HL-60 (cell line): ENCODE measurements around the gene LDAH.
"Not testable (repeated sequence)": the region's sequence is repeated elsewhere in the genome, so short reads cannot be mapped to it uniquely, and the experiment has no call there.

Experiments
- DNase-seq, 2 experiments: peaks; one replicate each; pipeline ENCODE4 v3.0.0-alpha.2; 2010 to 2020; ENCODE audit warnings: low read depth in 1 of 2, low spot score in 1 of 2
- H3K27ac ChIP-seq: fragments of 250-450 bp; sonication (Bioruptor Pico); replicated peaks from 2 replicates; pipeline ENCODE4 v1.5.1; 2020; ENCODE audit warnings: mild to moderate bottlenecking, moderate library complexity
- H3K27me3 ChIP-seq: fragments of 250-450 bp; sonication (Bioruptor Pico); 2 replicates; pipeline ENCODE4 v1.5.1; 2021; ENCODE audit warnings: mild to moderate bottlenecking, moderate library complexity; ENCODE audit not compliant: insufficient read depth, poor library complexity, severe bottlenecking
- H3K4me3 ChIP-seq: replicated peaks from 2 replicates; pipeline ENCODE4 v1.5.1; 2011; ENCODE audit warnings: mild to moderate bottlenecking, control low read depth, low read length; ENCODE audit not compliant: insufficient read depth
- CTCF ChIP-seq: IDR thresholded peaks from one replicate; pipeline ENCODE4 v1.5.1; 2011; ENCODE audit warnings: low read length, control low read depth, inconsistent platforms; ENCODE audit not compliant: insufficient read depth
- GABPA ChIP-seq: IDR thresholded peaks from 2 replicates; pipeline ENCODE4 v1.6.1; 2012; ENCODE audit warnings: low read depth
- POLR2AphosphoS5 ChIP-seq: IDR thresholded peaks from 2 replicates; pipeline ENCODE4 v1.6.1; 2012; ENCODE audit warnings: low read depth
- REST ChIP-seq: IDR thresholded peaks from 2 replicates; pipeline ENCODE4 v1.6.1; 2012; ENCODE audit warnings: low read depth; ENCODE audit not compliant: insufficient replicate concordance
- SPI1 ChIP-seq: IDR thresholded peaks from 2 replicates; pipeline ENCODE4 v1.6.1; 2012; ENCODE audit warnings: low read depth, mild to moderate bottlenecking, borderline replicate concordance

Gene LDAH

DNA sequence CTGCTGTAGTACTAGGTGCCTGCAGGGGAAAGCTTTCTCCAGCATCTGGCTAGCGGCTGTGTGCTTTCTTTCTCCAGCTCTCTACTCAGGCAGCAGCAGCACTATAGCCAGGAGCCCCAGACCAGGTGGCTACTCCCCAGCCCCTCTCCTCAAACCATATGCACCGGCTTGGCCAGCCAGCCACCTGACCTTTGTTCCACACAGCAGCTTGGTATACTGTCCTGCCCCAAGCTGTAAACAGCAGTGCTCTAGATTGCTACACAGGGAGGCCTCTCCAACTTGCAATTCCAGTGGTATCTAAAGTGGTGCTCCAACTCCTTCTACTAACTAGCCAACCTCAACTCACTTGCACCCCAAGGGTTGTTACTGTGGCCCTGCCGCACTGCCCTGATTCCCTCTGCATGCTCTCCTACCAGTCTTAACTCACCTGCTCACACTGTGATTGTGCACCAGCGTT lies 19.6 kb downstream of the LDAH start:
- no peak for DNase-seq
- H3K4me3 ChIP-seq: no peak overlapping the region
- TF ChIP-seq CTCF (no peak), POLR2AphosphoS5 (no peak), SPI1 (no peak), GABPA (no peak)
- no peak overlapping the region for H3K27ac ChIP-seq
- no peaks in the 10 kb centered on the region for H3K27me3 ChIP-seq

- TF ChIP-seq REST: no peak
- TF ChIP-seq CTCF: no peak
- TF ChIP-seq SPI1: no peak
- no peak for TF ChIP-seq GABPA
- TF ChIP-seq POLR2AphosphoS5: no peak
- H3K27ac ChIP-seq: no peak overlapping the region
- DNase-seq: no peak
- no peaks in the 10 kb centered on the region for H3K27me3 ChIP-seq
- H3K4me3 ChIP-seq: no peak overlapping the region
Observed at GRCh38 chr2:20797096-20797495, 25.8 kb downstream of the LDAH start.

DNA sequence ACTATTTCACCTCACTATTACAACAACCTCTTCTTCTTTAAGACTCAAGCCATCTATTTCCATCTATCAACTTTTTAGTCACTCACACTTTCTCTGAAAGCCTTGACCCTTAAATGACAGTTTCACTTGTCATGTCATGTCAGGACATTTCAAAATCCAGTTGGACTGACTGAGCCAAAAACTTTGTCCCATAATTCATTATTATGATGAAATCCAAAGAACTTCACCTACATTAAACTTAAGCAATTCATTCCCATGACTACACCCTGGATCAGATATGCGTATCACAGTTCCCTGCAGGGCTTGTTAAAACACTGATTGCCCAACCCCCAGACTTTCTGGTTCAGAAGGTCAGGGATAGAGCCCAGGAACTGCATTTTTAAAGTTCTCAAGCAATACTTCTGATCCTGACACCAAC lies 26.5 kb downstream of the LDAH start:
- no peak for DNase-seq

GRCh38 chr2:20793944-20794343 lies 29.0 kb downstream of the LDAH start:
- not testable (repeated sequence) for H3K4me3 ChIP-seq, DNase-seq, H3K27ac ChIP-seq, H3K27me3 ChIP-seq

More for the DNA sequence above, 26.5 kb downstream of the LDAH start:
- no peak overlapping the region for H3K4me3 ChIP-seq
- H3K27me3 ChIP-seq: no peaks in the 10 kb centered on the region
- TF ChIP-seq SPI1 (no peak), POLR2AphosphoS5 (no peak), REST (no peak), CTCF (no peak), GABPA (no peak)
- no peak overlapping the region for H3K27ac ChIP-seq
